Nephron (organoid): Measurements from ENCODE around the gene VASN.
A peak's percentile ranks its signal among the peaks of the same experiment; 100 is the strongest.

Experiments used
- H3K27ac Mint-ChIP-seq, 3 experiments: 2 replicates each; pipeline ENCODE4 v1.8.0; 2020; ENCODE audit warnings: mixed read lengths in 3 of 3, mild to moderate bottlenecking in 2 of 3, moderate library complexity in 1 of 3
- H3K27me3 Mint-ChIP-seq: 2 replicates; pipeline ENCODE4 v1.8.0; 2021; ENCODE audit warnings: low read depth, mild to moderate bottlenecking, moderate library complexity, mixed read lengths
- H3K36me3 Mint-ChIP-seq: 2 replicates; pipeline ENCODE4 v1.8.0; 2020; ENCODE audit warnings: low read depth, mixed read lengths
- H3K4me1 Mint-ChIP-seq: 2 replicates; pipeline ENCODE4 v1.8.0; 2020; ENCODE audit warnings: mixed read lengths
- H3K4me3 Mint-ChIP-seq, 3 experiments: 2 replicates each; pipeline ENCODE4 v1.8.0; 2020; ENCODE audit warnings: mild to moderate bottlenecking in 3 of 3, mixed read lengths in 3 of 3, moderate library complexity in 2 of 3
- H3K9me3 Mint-ChIP-seq: 2 replicates; pipeline ENCODE4 v1.8.0; 2020; ENCODE audit warnings: mixed read lengths
- TF ChIP-seq, protein P1 (sequence below), 3 experiments: fragments of 200-600 bp; sonication (generic); IDR thresholded peaks; one replicate each; pipeline ENCODE4 v1.5.0; 2021; ENCODE audit warnings: antibody characterized with exemption in 3 of 3; ENCODE audit not compliant: unreplicated experiment in 3 of 3

Gene VASN

DNA sequence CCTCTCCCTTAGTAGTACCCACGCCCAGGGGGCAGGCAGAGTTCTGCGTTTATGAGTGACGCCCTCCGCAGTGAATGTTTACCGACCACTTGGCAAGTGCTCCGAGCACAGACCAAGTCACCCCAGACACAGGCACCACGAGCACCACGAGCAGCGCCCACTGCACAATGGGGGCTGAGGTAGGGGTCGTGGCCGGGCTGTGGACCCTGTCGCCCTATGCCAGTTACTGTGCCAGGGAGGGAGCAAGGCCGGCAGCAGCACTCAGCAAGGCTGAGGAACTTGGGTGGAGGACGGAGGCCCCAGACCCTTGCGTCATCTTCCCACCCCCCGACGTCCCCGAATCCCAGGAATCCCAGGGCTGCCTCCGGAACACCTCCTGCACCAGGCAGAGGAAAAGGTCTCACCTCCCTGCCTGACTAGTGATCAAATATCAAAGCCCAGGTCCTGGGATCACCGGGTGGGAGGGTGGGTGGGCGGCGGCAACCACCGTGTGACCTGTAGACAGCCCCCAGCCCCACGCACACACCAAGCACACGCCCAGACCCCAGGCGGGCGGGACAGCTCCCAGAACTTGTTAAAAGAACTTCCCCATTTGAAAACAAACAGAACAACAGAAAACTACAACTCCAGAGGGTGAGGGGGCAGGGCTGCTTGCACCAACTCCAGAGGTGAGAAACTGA, 5.4 kb downstream of the VASN start:
- Mint-ChIP-seq H3K4me3 (peak overlapping the region; percentile 47 to 61 (median 48)), H3K27me3 (peaks cover 7% of the 10 kb centered on the region), H3K9me3 (no peaks in the 10 kb centered on the region), H3K36me3 (no peaks in the 10 kb centered on the region), H3K27ac (peak overlapping the region; percentile 80 to 96 (median 87)), H3K4me1 (peaks cover 42% of the 10 kb centered on the region)
- TF ChIP-seq, protein P1, sequence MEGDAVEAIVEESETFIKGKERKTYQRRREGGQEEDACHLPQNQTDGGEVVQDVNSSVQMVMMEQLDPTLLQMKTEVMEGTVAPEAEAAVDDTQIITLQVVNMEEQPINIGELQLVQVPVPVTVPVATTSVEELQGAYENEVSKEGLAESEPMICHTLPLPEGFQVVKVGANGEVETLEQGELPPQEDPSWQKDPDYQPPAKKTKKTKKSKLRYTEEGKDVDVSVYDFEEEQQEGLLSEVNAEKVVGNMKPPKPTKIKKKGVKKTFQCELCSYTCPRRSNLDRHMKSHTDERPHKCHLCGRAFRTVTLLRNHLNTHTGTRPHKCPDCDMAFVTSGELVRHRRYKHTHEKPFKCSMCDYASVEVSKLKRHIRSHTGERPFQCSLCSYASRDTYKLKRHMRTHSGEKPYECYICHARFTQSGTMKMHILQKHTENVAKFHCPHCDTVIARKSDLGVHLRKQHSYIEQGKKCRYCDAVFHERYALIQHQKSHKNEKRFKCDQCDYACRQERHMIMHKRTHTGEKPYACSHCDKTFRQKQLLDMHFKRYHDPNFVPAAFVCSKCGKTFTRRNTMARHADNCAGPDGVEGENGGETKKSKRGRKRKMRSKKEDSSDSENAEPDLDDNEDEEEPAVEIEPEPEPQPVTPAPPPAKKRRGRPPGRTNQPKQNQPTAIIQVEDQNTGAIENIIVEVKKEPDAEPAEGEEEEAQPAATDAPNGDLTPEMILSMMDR (IDR thresholded peaks at IDR 0.05; ENCODE audit: unreplicated experiment in 3 of 3), result no peak

DNA sequence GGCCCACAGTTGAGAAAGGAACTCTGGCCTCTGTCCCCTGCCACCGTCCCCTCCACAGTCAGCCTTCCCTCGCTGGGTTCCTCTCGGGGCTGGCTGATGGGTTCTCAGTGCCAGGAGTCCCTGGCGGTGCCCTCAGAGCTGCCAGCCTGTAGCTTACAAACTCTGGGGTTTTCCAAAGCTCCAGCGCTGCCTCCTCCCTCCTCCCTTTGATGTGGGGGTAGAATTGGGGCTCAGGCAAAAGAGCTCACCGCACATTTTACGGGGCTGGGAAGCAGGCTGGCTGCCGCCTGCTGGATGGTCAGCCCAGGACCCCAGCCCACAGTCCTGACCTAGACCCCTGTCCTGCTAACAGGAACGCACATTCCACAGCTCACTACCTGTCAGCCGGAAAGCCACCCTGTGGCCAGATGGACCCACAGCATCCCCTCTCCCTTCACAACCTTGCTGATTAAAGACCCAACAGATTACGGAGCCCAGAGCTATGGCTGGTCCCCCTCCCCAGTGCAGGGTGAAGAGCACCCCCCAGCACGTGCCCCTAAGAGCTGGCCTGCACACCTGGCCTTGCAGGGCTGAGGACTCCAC, 6.0 kb downstream of the VASN start:
- Mint-ChIP-seq H3K4me1 (peaks cover 42% of the 10 kb centered on the region), H3K27me3 (peaks cover 7% of the 10 kb centered on the region), H3K36me3 (no peaks in the 10 kb centered on the region), H3K27ac (peak overlapping the region; percentile 65 to 96 (median 80)), H3K4me3 (peak overlapping the region; percentile 29 to 60 (median 56)), H3K9me3 (no peaks in the 10 kb centered on the region)
- TF ChIP-seq, protein P1 (IDR thresholded peaks at IDR 0.05; ENCODE audit: unreplicated experiment in 3 of 3), result peak in 2 of 3 experiments; percentile 15 to 20

DNA sequence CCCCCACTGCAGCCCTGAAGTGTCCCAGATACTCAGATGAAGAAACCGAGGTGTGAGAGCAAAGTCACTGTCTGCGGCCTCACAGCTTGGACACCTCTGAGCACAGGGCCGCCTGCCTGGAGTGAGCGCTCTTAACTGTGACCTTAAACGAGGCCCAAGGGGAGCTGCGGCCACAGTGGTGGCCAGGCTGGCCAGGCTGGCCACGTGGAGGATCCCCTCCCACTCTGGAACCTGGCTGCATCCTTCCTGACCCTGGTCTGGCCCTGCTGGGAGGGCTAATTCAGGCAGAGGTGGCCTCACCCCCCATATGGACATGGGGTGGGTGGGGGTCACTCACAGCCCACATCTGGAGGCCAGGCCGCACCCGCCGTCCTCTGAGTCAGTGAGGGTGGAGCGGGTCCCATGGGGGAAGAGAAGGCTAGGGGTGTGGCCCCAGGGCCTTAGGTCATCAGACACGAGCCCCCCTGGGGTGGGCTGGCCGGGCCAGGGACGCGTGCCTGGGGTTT, 6.6 kb downstream of the VASN start:
- Mint-ChIP-seq H3K4me1 (peaks cover 45% of the 10 kb centered on the region), H3K4me3 (peak overlapping the region; percentile 29 to 60 (median 56)), H3K27me3 (peaks cover 7% of the 10 kb centered on the region), H3K27ac (peak overlapping the region; percentile 65 to 96 (median 80)), H3K36me3 (peaks cover 3% of the 10 kb centered on the region), H3K9me3 (no peaks in the 10 kb centered on the region)
- TF ChIP-seq, protein P1 (IDR thresholded peaks at IDR 0.05; ENCODE audit: unreplicated experiment in 3 of 3), result no peak

DNA sequence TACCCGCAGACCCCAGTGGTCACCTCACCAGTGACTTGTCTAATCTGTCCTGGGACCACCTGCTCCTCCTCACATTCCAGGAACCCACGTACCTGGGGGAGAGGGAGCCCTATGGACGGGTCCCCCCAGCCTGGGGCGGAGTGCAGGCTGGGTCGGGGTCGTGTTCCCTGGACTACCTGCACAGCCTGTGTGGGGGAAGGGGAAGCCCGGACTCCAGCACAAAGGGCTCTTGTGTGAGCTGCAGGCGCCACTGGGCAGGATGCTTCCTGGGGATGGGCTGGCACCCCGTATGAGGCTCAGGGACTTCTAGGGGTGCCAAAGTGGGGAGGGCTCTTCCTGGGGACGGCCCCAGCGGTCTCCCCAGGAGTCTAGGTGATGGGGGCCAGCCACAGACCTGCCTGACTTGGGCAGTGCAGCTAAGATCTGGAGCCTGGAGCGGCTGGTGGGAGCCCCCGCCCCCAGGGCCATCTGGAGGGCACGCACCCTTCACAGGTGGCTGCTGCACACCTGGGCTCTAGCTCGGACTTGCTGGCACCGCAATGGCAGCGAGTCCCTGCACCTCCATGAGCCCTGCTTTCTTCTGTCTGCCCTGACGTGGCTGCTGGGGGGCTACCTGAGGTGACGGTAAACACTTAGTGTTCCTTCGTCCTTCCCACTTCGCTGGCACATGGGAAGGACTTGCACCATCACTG, 7.5 kb downstream of the VASN start:
- no peaks in the 10 kb centered on the region for H3K9me3 Mint-ChIP-seq
- H3K4me1 Mint-ChIP-seq, result peaks cover 42% of the 10 kb centered on the region
- peak overlapping the region in 2 of 3 experiments; percentile 15 to 96 for H3K27ac Mint-ChIP-seq
- no peak overlapping the region for H3K4me3 Mint-ChIP-seq
- peaks cover 6% of the 10 kb centered on the region for H3K36me3 Mint-ChIP-seq
- H3K27me3 Mint-ChIP-seq, result peaks cover 3% of the 10 kb centered on the region
- TF ChIP-seq, protein P1 (IDR thresholded peaks at IDR 0.05; ENCODE audit: unreplicated experiment in 3 of 3), result no peak

DNA sequence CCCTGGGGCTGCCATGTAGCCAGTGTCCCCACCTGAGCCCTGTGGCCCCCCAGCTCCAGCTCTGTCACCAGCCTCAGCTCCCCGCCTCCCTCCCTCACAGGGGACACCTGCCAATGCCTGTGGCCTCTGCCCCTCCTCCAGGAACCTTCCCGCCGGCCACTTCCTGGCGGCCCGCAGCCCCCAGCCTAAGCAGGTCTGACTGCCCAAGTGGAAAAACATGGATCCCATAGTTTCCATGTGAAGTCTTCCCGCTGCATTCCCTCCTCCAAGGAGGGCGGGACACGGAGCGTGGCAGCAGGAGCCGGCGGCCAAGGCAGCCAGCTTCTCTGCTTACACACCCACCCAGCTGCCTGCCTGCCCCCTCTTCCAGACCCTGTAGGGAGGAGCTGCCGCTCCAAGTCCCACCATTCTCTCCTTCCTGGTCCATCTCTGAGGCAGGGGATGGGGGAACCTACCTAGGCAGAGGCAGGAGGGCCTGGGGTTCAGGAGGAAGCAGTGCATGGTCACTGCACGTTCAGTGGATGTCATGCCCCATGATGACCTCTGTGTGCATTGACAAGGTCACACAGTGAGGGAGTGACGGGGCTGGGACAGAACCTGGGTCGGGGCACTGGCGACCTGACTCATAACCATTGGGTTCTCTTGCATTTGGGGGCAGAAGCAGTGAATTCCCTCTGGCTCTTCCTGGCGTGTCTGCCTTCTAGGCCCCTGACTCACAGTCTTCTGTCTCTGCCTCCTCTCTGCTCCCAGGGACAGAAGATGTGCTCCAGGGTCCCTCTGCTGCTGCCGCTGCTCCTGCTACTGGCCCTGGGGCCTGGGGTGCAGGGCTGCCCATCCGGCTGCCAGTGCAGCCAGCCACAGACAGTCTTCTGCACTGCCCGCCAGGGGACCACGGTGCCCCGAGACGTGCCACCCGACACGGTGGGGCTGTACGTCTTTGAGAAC, 8.7 kb downstream of the VASN start:
- H3K4me1 Mint-ChIP-seq, result peaks cover 40% of the 10 kb centered on the region
- TF ChIP-seq, protein P1 (IDR thresholded peaks at IDR 0.05; ENCODE audit: unreplicated experiment in 3 of 3), result no peak

More for the DNA sequence above, 8.7 kb downstream of the VASN start:
- Mint-ChIP-seq H3K9me3 (no peaks in the 10 kb centered on the region), H3K27ac (peak overlapping the region; percentile 79 to 87 (median 84)), H3K27me3 (peaks cover 3% of the 10 kb centered on the region), H3K36me3 (peaks cover 6% of the 10 kb centered on the region), H3K4me3 (peak overlapping the region; percentile 9 to 57 (median 51))
